HepG2 (cell line): Measurements from ENCODE around the gene NCOA4. TPM values are rescaled to one million over a fixed set of nuclear protein-coding genes. Genes with fewer than 3 reads are reported as not detected.

Experiments
- ATAC-seq: fragments of 200-7000 bp; cut with Tn5 transposase; 3 replicates; pipeline ENCODE4 v1.9.1; 2020; ENCODE audit warnings: mild to moderate bottlenecking, moderate library complexity
- BruUV-seq: library from RNA; stranded (reverse); fragments of 400-500 nt; replicated peaks from 2 replicates; lab custom pipeline; 2021; lab: Mats Ljungman, UMichigan
- CTCF ChIA-PET: fragments of 300-600 bp; formaldehyde crosslinking; extraction: SDS; loops from one replicate; lab custom pipeline; 2021; ENCODE audit warnings: low total read pairs, inconsistent platforms, low intra/inter-chr PET ratio; lab: Yijun Ruan, JAX
- POLR2A ChIA-PET: fragments of 350-600 bp; sonication (Branson Sonifier 250); formaldehyde crosslinking; loops from one replicate; lab custom pipeline; 2020; ENCODE audit warnings: antibody characterized with exemption, inconsistent platforms; lab: Yijun Ruan, JAX
- DNase-seq: peaks from one replicate; pipeline ENCODE4 v3.0.0-alpha.2; 2015; ENCODE audit warnings: low spot score
- FAIRE-seq: peaks from 3 replicates; lab custom pipeline; 2011; peaks lifted over from hg19 to GRCh38; lab: Jason Lieb, UNC
- H2AFZ ChIP-seq: one replicate; pipeline ENCODE4 v1.6.1; 2011; ENCODE audit warnings: low read length, inconsistent platforms
- H3K27ac ChIP-seq: fragments of 300-600 bp; 3 replicates; pipeline ENCODE4 v1.8.0; 2011; ENCODE audit warnings: mixed run types, mild to moderate bottlenecking, mixed read lengths, low read length, inconsistent platforms; ENCODE audit not compliant: insufficient read depth; ENCODE audit errors: extremely low read length
- H3K27me3 ChIP-seq, 2 experiments: fragments of 200-600 bp in 1 of 2; 2 replicates in 1 of 2; 3 replicates in 1 of 2; pipeline versions ENCODE4 v1.6.0 to v1.8.0; 2011; ENCODE audit warnings: low read length in 2 of 2, mild to moderate bottlenecking in 2 of 2, moderate library complexity in 2 of 2, inconsistent platforms in 1 of 2; ENCODE audit not compliant: insufficient read depth in 2 of 2, control insufficient read depth in 1 of 2
- H3K36me3 ChIP-seq, 2 experiments: fragments of 200-600 bp in 1 of 2; replicated peaks in 1 of 2; 2 replicates in 1 of 2; 3 replicates in 1 of 2; pipeline versions ENCODE4 v1.5.1 to v1.8.0; 2011; ENCODE audit warnings: low read length in 2 of 2, inconsistent platforms in 1 of 2; ENCODE audit not compliant: insufficient read depth in 2 of 2, control insufficient read depth in 1 of 2
- H3K4me1 ChIP-seq: 2 replicates; pipeline ENCODE4 v1.5.1; 2012; ENCODE audit warnings: low read length, inconsistent platforms; ENCODE audit not compliant: insufficient read depth
- H3K4me2 ChIP-seq: 2 replicates; pipeline ENCODE4 v1.6.0; 2011; ENCODE audit warnings: low read depth, low read length, inconsistent platforms
- H3K4me3 ChIP-seq, 3 experiments: fragments of 200-600 bp in 1 of 3; sonication (generic), shearing (Covaris generic) in 1 of 3; replicated peaks in 1 of 3; 2 replicates each; pipeline ENCODE4 v1.5.1; 2011 to 2016; ENCODE audit warnings: low read length in 3 of 3, inconsistent platforms in 2 of 3, low read depth in 2 of 3, mild to moderate bottlenecking in 2 of 3, control low read depth in 1 of 3, mixed read lengths in 1 of 3; ENCODE audit not compliant: insufficient read depth in 1 of 3
- H3K79me2 ChIP-seq: one replicate; pipeline ENCODE4 v1.6.1; 2011; ENCODE audit warnings: low read length, inconsistent platforms; ENCODE audit not compliant: insufficient read depth
- H3K9ac ChIP-seq: 2 replicates; pipeline ENCODE4 v1.6.0; 2011; ENCODE audit warnings: mild to moderate bottlenecking, low read depth, low read length, inconsistent platforms; ENCODE audit not compliant: insufficient read depth
- H3K9me3 ChIP-seq: 2 replicates; pipeline ENCODE4 v1.5.1; 2012; ENCODE audit warnings: mild to moderate bottlenecking, low read length
- H4K20me1 ChIP-seq: 2 replicates; pipeline ENCODE4 v1.6.0; 2011; ENCODE audit warnings: inconsistent platforms, mild to moderate bottlenecking, low read length, moderate library complexity; ENCODE audit not compliant: insufficient read depth
- FOXA1 ChIP-seq, 2 experiments: fragments of 450-650 bp in 1 of 2; sonication (generic) in 1 of 2; formaldehyde crosslinking in 1 of 2; IDR thresholded peaks; 2 replicates each; pipeline versions ENCODE4 v1.4.0 to v1.6.1; 2016 to 2020; ENCODE audit warnings: missing genetic modification reagents in 1 of 2
- GLI4 ChIP-seq: sonication (generic); formaldehyde crosslinking; IDR thresholded peaks from 2 replicates; pipeline ENCODE4 v1.5.1; 2020; ENCODE audit warnings: missing genetic modification reagents, mild to moderate bottlenecking, moderate library complexity, borderline replicate concordance
- ISL2 ChIP-seq: sonication (generic); formaldehyde crosslinking; IDR thresholded peaks from 2 replicates; pipeline ENCODE4 v1.5.0; 2020; ENCODE audit warnings: missing genetic modification reagents
- NCOA2 ChIP-seq: sonication (generic); formaldehyde crosslinking; IDR thresholded peaks from 2 replicates; pipeline ENCODE4 v1.8.0; 2022; ENCODE audit warnings: inconsistent platforms
- PHF21A ChIP-seq: sonication (generic); formaldehyde crosslinking; IDR thresholded peaks from 2 replicates; pipeline ENCODE4 v1.5.0; 2020; ENCODE audit warnings: mild to moderate bottlenecking, missing genetic modification reagents
- SOX13 ChIP-seq, 3 experiments: fragments of 450-650 bp in 1 of 3; sonication (generic) in 1 of 3; formaldehyde crosslinking in 1 of 3; IDR thresholded peaks in 2 of 3; conservative IDR thresholded peaks in 1 of 3; 2 replicates each; pipeline versions ENCODE4 v1.5.0 to v1.6.1; 2016 to 2020; ENCODE audit warnings: antibody characterized with exemption in 1 of 3, mild to moderate bottlenecking in 1 of 3, missing compliant biosample characterization in 1 of 3, missing genetic modification reagents in 1 of 3, moderate library complexity in 1 of 3
- TCF7L2 ChIP-seq: IDR thresholded peaks from 2 replicates; pipeline ENCODE4 v1.6.1; 2011; ENCODE audit warnings: mild to moderate bottlenecking, low read depth, low read length, moderate library complexity
- ZNF564 ChIP-seq: sonication (generic); formaldehyde crosslinking; IDR thresholded peaks from 2 replicates; pipeline ENCODE4 v1.8.1; 2023; ENCODE audit warnings: mild to moderate bottlenecking, missing genetic modification reagents
- ZNF841 ChIP-seq: sonication (generic); formaldehyde crosslinking; IDR thresholded peaks from 2 replicates; pipeline ENCODE4 v1.8.1; 2023; ENCODE audit warnings: missing genetic modification reagents, borderline replicate concordance
- WGBS: methylation state at CpG from one replicate; pipeline ENCODE4 v1.1.6; 2017; ENCODE audit warnings: low lambda C conversion rate; 5-methylcytosine and 5-hydroxymethylcytosine counted together
- in situ Hi-C: cut with HindIII; loops from 2 replicates; pipeline ENCODE4 v1.10.0; 2017; ENCODE audit warnings: low pct_unique_long_range_greater_than_20kb; ENCODE audit not compliant: extremely low pct_ligation_motif_present
- intact Hi-C: fragments of 100-400 bp; cut with micrococcal nuclease; formaldehyde crosslinking; loops from one replicate; pipeline ENCODE4 v1.10.0; 2022; ENCODE audit not compliant: unreplicated experiment
- polyA plus RNA-seq, 8 experiments: library from polyadenylated mRNA; depleted of rRNA in 3 of 8; stranded (reverse) in 7 of 8; unstranded in 1 of 8; fragments of >200 nt; fragmentation: Illumina TruSeq in 4 of 8; extraction: Trizol in 4 of 8; gene quantifications; 2 replicates each; pipeline versions ENCODE4 v1.2.1 to v1.2.3, GENCODE V29; 2011 to 2016; ENCODE audit warnings: low read depth in 4 of 8, missing spikeins in 1 of 8, mixed read lengths in 1 of 8; ENCODE audit not compliant: insufficient read depth in 1 of 8
- total RNA-seq, 5 experiments: library from RNA; depleted of rRNA; stranded (reverse); fragments of >200 nt; fragmentation: Illumina TruSeq; extraction: Trizol; gene quantifications; 2 replicates each; pipeline ENCODE4 v1.2.3, GENCODE V29; 2016; ENCODE audit warnings: low read depth in 1 of 5
- TF ChIP-seq, protein P1 (sequence below): sonication (generic); formaldehyde crosslinking; IDR thresholded peaks from 2 replicates; pipeline ENCODE4 v1.4.0; 2020; ENCODE audit warnings: missing genetic modification reagents
- TF ChIP-seq, protein P2 (sequence below): sonication (generic); formaldehyde crosslinking; IDR thresholded peaks from 2 replicates; pipeline ENCODE4 v1.5.0; 2020; ENCODE audit warnings: mild to moderate bottlenecking, missing genetic modification reagents

NCOA4 gene
- total and polyA plus RNA-seq, 2 of the 13 experiments (the other 11 are each of a cell fraction or from before 2014, with no cell fraction given) = 306 to 400 TPM

DNA sequence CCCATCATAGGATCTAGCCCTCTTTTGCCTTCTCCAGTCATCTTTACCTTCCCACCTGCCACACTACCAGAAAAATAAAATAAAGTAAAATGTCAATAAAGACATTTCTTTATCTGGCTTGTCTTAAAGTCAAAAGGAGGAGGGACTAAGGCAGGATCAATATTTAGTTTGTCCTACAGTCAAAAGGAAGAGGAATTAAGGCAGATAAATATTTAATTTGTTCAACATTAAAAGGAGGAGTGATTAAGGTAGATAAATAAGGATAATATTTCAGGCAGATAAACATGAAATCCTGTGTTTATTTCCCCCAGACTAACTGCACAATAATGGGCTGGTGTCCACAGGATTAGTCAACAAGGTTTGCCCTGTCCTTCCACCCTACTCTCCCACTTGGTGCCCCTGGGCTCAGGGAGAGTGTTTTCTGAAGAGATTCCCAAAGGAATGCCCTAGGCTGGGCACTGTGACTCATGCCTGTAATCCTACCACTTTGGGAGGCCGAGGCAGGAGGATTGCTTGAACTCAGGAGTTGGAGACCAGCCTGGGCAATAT is 33.9 kb upstream of the NCOA4 start:
- DNase-seq = no peak
- POLR2A ChIA-PET = no interaction called here

More for the DNA sequence above, 33.9 kb upstream of the NCOA4 start:
- Histone ChIP-seq H3K9me3 (no peaks in the 10 kb centered on the region), H3K4me1 (peaks cover 74% of the 10 kb centered on the region), H3K27me3 (no peaks in the 10 kb centered on the region), H2AFZ (no peak overlapping the region), H3K36me3 (no peaks in the 10 kb centered on the region), H3K79me2 (no peaks in the 10 kb centered on the region), H3K4me3 (no peak overlapping the region), H3K9ac (no peak overlapping the region), H4K20me1 (no peaks in the 10 kb centered on the region), H3K27ac (no peak overlapping the region), H3K4me2 (no peak overlapping the region)
- CTCF ChIA-PET = no interaction called here
- no peak for FAIRE-seq
- no TSS peak for BruUV-seq
- in situ Hi-C loops (no loop called here), intact Hi-C loops (no loop called here)
- TF ChIP-seq FOXA1 (IDR thresholded peaks at IDR 0.05) (no peak), FOXA1 (CRISPR knock-in tag; IDR thresholded peaks at IDR 0.05) (0 out of 2 replicates have a peak, but pooled peaks have one; percentile 28), ISL2 (CRISPR knock-in tag) (peak; percentile 44; the same call in 1 of the 2 replicates), GLI4 (no peak), ZNF564 (no peak), NCOA2 (CRISPR knock-in tag) (0 out of 2 replicates have a peak, but pooled peaks have one; percentile 22), SOX13 (IDR thresholded peaks at IDR 0.05) (no peak), SOX13 (CRISPR knock-in tag; conservative IDR thresholded peaks at IDR 0.05 in 1 of 2, IDR thresholded peaks at IDR 0.05 in 1 of 2) (peak in 1 of 2 experiments; percentile 56; a peak in 1 of 4 replicates), ZNF841 (CRISPR knock-in tag) (no peak), PHF21A (no peak), TCF7L2 (no peak)
- TF ChIP-seq, protein P1, sequence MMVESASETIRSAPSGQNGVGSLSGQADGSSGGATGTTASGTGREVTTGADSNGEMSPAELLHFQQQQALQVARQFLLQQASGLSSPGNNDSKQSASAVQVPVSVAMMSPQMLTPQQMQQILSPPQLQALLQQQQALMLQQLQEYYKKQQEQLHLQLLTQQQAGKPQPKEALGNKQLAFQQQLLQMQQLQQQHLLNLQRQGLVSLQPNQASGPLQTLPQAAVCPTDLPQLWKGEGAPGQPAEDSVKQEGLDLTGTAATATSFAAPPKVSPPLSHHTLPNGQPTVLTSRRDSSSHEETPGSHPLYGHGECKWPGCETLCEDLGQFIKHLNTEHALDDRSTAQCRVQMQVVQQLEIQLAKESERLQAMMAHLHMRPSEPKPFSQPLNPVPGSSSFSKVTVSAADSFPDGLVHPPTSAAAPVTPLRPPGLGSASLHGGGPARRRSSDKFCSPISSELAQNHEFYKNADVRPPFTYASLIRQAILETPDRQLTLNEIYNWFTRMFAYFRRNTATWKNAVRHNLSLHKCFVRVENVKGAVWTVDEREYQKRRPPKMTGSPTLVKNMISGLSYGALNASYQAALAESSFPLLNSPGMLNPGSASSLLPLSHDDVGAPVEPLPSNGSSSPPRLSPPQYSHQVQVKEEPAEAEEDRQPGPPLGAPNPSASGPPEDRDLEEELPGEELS (CRISPR knock-in tag) = peak; percentile 69
- TF ChIP-seq, protein P2, sequence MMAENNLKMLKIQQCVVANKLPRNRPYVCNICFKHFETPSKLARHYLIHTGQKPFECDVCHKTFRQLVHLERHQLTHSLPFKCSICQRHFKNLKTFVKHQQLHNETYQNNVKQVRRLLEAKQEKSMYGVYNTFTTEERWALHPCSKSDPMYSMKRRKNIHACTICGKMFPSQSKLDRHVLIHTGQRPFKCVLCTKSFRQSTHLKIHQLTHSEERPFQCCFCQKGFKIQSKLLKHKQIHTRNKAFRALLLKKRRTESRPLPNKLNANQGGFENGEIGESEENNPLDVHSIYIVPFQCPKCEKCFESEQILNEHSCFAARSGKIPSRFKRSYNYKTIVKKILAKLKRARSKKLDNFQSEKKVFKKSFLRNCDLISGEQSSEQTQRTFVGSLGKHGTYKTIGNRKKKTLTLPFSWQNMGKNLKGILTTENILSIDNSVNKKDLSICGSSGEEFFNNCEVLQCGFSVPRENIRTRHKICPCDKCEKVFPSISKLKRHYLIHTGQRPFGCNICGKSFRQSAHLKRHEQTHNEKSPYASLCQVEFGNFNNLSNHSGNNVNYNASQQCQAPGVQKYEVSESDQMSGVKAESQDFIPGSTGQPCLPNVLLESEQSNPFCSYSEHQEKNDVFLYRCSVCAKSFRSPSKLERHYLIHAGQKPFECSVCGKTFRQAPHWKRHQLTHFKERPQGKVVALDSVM (CRISPR knock-in tag) = peak; percentile 86
- 33% methylated on average over 1 of the region's 1 CpG for WGBS
- no peak for ATAC-seq
